ENCODE data around the gene COP1. TPM values are rescaled to one million over a fixed set of nuclear protein-coding genes. Genes with fewer than 3 reads are reported as not detected.

Gene COP1
- total RNA-seq, 1 donor from 2014 or later: 64.9 TPM

GRCh38 chr1:176144526-176144925 is 62.6 kb downstream of the COP1 start:
- TF ChIP-seq CTCF (IDR thresholded peaks at IDR 0.05; ENCODE audit: unreplicated experiment): no peak
- no peak overlapping the region for H3K27ac Mint-ChIP-seq (ENCODE audit: unreplicated experiment)
- no peak overlapping the region for H3K4me3 Mint-ChIP-seq (ENCODE audit: unreplicated experiment)
- H3K27me3 Mint-ChIP-seq (ENCODE audit: unreplicated experiment): no peaks in the 10 kb centered on the region
- peaks cover 6% of the 10 kb centered on the region for H3K36me3 Mint-ChIP-seq (ENCODE audit: low read depth, unreplicated experiment)
- peaks cover 7% of the 10 kb centered on the region for H3K4me1 Mint-ChIP-seq (ENCODE audit: unreplicated experiment)
- DNase-seq (ENCODE audit: low spot score): no peak
- H3K9me3 Mint-ChIP-seq (ENCODE audit: unreplicated experiment): no peaks in the 10 kb centered on the region

- Mint-ChIP-seq H3K4me3 (ENCODE audit: unreplicated experiment) (no peak overlapping the region), H3K27me3 (ENCODE audit: unreplicated experiment) (no peaks in the 10 kb centered on the region)
These were observed 64.1 kb downstream of the COP1 start for GRCh38 chr1:176142973-176143372.

DNA sequence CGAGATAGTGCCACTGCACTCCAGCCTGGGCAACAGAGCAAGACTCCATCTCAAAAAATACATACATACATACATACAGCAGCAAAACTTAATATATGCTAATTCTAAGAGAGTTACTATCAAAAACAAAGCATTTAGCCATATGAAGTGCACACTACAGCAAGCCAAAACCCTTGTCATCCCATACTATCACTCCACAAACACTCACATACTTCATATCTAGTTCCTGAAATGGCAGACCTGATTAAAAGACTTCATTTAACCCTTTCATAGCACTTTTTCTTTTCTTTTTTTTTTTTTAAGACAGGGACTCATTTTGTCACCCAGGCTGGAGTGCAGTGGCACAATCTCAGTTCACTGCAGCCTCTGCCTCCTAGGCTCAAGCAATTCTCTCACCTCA is 65.6 kb downstream of the COP1 start:
- DNase-seq (ENCODE audit: low spot score): no peak
- no peak for TF ChIP-seq CTCF (IDR thresholded peaks at IDR 0.05; ENCODE audit: unreplicated experiment)
- no peaks in the 10 kb centered on the region for H3K9me3 Mint-ChIP-seq (ENCODE audit: unreplicated experiment)
- no peak overlapping the region for H3K4me3 Mint-ChIP-seq (ENCODE audit: unreplicated experiment)
- peaks cover 7% of the 10 kb centered on the region for H3K4me1 Mint-ChIP-seq (ENCODE audit: unreplicated experiment)
- H3K27me3 Mint-ChIP-seq (ENCODE audit: unreplicated experiment): no peaks in the 10 kb centered on the region
- H3K36me3 Mint-ChIP-seq (ENCODE audit: low read depth, unreplicated experiment): peaks cover 6% of the 10 kb centered on the region
- H3K27ac Mint-ChIP-seq (ENCODE audit: unreplicated experiment): no peak overlapping the region

More at GRCh38 chr1:176142973-176143372, 64.1 kb downstream of the COP1 start:
- TF ChIP-seq CTCF (IDR thresholded peaks at IDR 0.05; ENCODE audit: unreplicated experiment): no peak
- no peak for DNase-seq (ENCODE audit: low spot score)
- H3K4me1 Mint-ChIP-seq (ENCODE audit: unreplicated experiment): peaks cover 7% of the 10 kb centered on the region
- peaks cover 6% of the 10 kb centered on the region for H3K36me3 Mint-ChIP-seq (ENCODE audit: low read depth, unreplicated experiment)
- no peaks in the 10 kb centered on the region for H3K9me3 Mint-ChIP-seq (ENCODE audit: unreplicated experiment)
- H3K27ac Mint-ChIP-seq (ENCODE audit: unreplicated experiment): no peak overlapping the region

GRCh38 chr1:176136891-176137290 is 70.2 kb downstream of the COP1 start:
- no peak overlapping the region for H3K27ac Mint-ChIP-seq (ENCODE audit: unreplicated experiment)
- H3K4me1 Mint-ChIP-seq (ENCODE audit: unreplicated experiment): no peaks in the 10 kb centered on the region
- H3K27me3 Mint-ChIP-seq (ENCODE audit: unreplicated experiment): no peaks in the 10 kb centered on the region
- no peak for TF ChIP-seq CTCF (IDR thresholded peaks at IDR 0.05; ENCODE audit: unreplicated experiment)
- no peak for DNase-seq (ENCODE audit: low spot score)
- H3K4me3 Mint-ChIP-seq (ENCODE audit: unreplicated experiment): no peak overlapping the region
- no peaks in the 10 kb centered on the region for H3K9me3 Mint-ChIP-seq (ENCODE audit: unreplicated experiment)
- peaks cover 5% of the 10 kb centered on the region for H3K36me3 Mint-ChIP-seq (ENCODE audit: low read depth, unreplicated experiment)

DNA sequence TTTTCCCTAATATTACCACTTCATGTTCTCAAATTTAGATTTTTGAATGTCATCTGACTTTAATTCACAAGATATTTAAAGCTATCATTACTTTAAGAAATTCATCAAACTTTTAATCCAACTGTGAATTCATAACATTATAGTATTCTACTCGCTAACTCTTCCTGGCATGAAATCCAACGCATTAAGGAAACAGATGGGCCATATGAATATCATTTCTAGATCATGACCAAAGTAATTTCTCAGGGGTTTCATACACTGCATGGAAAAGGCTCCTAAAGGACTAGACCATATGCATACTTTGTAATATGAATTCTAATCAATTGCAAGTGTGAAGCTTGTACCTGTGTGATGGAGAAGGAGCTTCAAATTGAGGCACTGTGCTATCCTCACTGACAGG is 72.4 kb downstream of the COP1 start:
- H3K4me1 Mint-ChIP-seq (ENCODE audit: unreplicated experiment): no peaks in the 10 kb centered on the region
- no peak overlapping the region for H3K4me3 Mint-ChIP-seq (ENCODE audit: unreplicated experiment)
- H3K9me3 Mint-ChIP-seq (ENCODE audit: unreplicated experiment): no peaks in the 10 kb centered on the region
- no peak overlapping the region for H3K27ac Mint-ChIP-seq (ENCODE audit: unreplicated experiment)
- DNase-seq (ENCODE audit: low spot score): no peak
- H3K27me3 Mint-ChIP-seq (ENCODE audit: unreplicated experiment): no peaks in the 10 kb centered on the region
- no peak for TF ChIP-seq CTCF (IDR thresholded peaks at IDR 0.05; ENCODE audit: unreplicated experiment)
- H3K36me3 Mint-ChIP-seq (ENCODE audit: low read depth, unreplicated experiment): peaks cover 5% of the 10 kb centered on the region

All from endothelial cell (in vitro differentiated cells).